EL (cell line): Measurements from ENCODE around the gene ZFAND2A.
"Not testable (repeated sequence)": the region's sequence is repeated elsewhere in the genome, so short reads cannot be mapped to it uniquely, and the experiment has no call there.

Source experiments
- DNase-seq: peaks from one replicate; pipeline ENCODE4 v3.0.0-alpha.2; 2016

Gene ZFAND2A

DNA sequence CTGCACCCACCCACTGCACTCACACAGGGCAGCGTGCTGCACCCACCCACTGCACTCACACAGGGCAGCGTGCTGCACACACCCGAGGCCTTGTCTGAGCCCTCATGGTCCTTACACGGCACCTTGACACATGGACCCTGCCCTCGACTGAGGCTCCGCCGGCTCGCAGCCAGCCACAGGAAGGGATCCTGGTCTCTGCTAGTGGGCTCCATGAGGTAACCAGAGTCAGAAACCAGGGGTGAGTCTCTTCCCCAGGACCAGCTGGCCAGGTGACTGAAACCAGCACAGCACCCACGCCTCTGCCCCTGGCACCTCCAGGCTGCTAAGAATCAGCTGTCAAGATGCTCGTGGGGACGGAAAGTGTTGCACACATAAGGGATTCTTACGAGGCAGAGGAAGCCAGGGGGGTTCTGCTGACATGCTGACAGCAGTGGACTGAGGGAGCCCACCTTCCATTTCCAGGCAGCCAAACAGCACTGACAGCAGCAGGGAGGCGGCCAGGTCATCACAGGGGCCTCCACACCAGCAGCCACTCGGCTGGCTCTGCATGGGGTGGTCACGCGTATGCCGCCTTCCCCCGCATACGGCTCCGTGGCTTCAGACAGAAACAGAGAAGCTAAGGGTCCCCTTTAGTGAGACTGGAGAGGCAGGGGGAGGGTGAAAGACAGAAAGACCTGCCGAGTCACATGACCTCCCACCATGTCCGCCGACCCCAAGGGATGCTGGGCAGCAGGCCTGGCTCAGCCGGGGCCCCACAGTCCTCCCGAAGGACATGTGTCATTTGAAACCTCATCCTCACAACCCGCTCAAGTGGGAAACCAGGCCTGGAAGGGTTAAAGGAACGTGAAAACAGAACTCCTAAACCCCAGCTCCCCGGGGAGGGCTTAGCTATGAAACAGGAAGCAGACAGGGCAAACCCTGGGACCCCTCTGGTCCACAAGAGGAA lies 37.8 kb downstream of the ZFAND2A start:
- DNase-seq: no peak

DNA sequence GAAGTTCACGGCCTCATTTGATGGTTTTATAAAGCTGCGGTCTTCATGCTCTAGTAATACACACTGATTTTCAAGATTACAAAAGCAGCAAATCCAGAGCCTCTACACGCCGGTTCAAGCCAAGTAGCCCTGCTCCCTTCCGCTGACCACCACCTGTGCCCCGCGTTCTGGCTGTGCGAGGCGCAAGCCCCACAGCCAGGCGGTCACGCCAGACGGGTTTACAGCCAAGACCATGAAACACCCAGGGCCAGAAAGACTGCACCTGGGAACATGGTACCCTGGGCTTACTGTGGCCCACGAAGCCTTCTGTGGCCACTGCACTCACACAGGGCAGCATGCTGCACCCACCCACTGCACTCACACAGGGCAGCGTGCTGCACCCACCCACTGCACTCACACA lies 38.5 kb downstream of the ZFAND2A start:
- DNase-seq: no peak

DNA sequence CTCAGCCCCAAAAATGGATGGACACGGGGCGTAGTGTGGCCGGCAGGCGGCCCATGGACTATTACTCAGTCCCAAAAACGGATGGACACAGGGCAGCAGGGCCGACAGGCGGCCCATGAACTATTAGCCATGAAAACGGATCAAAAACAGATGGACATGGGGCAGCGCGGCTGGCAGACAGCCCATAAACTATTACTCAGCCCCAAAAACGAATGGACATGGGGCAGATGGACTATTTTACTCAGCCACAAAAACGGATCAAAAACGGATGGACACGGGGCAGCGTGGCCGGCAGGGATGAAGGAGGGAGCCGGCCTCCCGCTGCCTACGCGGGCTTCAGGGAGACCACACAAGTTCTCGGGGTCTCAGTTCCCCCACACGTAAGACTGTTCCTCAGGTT lies 39.2 kb downstream of the ZFAND2A start:
- no peak for DNase-seq

DNA sequence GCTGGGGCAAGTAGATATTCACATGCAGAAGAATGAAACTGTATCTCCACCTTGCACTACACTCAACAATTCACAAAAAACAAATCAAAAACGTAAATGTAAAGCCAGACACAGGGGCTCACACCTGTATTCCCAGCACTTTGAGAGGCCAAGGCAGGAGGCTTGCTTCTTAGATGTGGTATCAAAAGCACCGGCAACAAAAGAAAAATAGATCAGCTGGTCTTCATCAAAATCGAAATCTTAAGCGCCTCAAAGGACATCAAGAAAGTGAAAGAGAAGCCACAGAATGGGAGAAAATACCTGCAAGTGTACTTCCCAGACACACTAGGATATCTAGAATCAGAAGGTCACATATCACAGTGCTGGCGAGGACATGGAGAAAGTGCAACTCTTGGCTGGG lies 40.8 kb downstream of the ZFAND2A start:
- no peak for DNase-seq

DNA sequence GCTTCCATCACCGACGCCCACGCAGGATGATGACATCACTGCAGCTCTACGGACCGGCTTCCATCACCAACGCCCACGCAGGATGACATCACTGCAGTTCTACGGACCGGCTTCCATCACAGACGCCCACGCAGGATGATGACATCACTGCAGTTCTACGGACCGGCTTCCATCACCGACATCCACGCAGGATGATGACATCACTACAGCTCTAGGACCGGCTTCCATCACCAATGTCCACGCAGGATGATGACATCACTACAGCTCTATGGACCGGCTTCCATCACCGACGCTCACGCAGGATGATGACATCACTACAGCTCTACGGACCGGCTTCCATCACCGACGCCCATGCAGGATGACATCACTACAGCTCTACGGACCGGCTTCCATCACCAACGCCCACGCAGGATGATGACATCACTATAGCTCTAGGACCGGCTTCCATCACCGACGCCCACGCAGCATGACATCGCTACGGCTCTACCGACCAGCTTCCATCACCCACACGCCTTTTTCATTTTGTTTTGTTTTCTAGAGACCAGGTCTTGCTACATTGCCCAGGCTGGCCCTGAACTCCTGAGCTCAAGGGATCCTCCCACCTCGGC lies 42.6 kb downstream of the ZFAND2A start:
- no peak for DNase-seq

DNA sequence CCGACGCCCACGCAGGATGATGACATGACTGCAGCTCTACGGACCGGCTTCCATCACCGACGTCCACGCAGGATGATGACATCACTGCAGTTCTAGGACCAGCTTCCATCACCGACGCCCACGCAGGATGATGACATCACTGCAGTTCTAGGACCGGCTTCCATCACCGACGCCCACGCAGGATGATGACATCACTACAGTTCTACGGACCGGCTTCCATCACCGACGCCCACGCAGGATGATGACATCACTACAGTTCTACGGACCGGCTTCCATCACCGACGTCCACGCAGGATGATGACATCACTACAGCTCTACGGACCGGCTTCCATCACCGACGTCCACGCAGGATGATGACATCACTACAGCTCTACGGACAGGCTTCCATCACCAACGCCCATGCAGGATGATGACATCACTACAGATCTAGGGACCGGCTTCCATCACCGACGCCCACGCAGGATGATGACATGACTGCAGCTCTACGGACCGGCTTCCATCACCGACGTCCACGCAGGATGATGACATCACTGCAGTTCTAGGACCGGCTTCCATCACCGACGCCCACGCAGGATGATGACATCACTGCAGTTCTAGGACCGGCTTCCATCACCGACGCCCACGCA lies 43.5 kb downstream of the ZFAND2A start:
- not testable (repeated sequence) for DNase-seq

DNA sequence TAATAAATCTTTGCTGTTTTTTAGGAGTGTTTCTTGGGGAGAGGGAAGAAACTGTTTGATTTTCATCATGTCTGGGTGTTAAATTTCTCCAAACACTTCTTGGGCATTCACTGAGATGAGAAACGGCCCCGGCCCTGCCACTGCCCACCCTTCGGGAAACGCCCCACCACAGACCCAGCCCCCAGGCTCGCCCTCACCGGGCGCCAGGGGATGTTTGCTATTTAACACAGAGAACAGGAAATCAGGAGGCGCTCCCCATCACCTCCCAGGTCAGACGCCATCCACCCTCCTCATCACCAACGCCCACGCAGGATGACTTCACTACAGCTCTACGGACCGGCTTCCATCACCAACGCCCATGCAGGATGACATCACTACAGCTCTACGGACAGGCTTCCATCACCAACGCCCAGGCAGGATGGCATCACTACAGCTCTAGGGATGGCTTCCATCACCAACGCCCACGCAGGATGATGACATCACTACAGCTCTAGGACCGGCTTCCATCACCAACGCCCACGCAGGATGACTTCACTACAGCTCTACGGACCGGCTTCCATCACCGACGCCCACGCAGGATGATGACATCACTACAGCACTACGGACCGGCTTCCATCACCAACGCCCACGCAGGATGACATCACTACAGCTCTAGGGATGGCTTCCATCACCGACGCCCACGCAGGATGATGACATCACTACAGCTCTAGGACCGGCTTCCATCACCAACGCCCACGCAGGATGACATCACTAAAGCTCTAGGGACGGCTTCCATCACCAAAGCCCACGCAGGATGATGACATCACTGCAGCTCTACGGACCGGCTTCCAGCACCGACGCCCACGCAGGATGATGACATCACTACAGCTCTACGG lies 44.6 kb downstream of the ZFAND2A start:
- not testable (repeated sequence) for DNase-seq

DNA sequence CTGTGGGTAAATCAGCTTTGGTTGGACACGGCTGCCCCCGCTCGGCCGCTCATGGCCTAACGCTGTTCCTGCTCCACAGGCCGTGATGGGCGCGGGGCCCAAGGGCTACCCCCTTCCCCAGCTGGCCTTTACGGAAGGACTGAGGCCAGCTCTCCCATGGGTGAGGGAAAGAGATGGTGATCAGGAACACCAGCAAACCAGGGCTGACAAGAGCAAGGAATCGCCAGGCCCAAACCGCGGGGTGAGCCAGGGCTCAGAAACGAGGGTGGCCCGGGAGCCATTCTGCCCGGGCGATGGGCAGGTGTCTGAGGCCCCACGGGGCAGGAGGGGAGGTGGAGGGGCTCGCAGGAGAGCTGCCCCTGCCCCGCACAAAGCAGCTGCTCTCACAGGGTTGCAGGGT lies 45.5 kb downstream of the ZFAND2A start:
- DNase-seq: no peak

DNA sequence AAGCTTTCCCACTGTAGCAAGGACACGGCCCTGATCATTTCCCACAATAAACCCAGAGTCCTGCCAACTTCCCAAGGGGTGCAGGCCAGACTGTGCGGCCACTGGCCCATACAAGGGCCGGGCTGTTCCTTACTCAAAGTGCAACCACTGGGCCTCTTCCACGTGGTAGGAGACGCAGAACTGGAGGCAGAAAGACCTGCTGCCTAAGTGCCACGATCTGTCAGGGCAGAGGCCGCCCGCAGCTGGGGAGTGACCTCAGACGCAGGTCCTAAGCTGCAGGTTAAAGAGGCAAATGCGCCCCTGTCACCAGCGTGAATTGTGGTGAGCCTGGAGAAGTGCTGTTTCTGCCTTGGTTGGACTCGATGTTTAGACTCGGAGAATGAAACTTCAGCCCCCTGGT lies 45.9 kb downstream of the ZFAND2A start:
- DNase-seq: no peak

DNA sequence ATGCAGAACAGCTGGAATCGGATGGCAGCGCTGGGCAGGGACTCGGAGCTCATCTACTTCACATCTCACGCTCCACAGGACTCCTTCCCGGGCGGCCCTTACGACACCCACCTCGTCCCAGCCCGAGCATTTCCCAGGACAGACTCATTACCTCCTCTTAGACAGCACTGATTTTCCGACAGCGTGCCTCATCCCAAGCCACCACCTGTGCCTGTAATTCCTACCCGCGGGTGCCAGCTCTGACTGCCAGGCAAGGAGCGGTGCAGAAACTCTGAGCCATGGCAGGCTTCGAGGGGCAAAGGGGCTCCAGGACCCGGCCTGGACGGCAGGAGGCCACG lies 46.5 kb downstream of the ZFAND2A start:
- DNase-seq: no peak

DNA sequence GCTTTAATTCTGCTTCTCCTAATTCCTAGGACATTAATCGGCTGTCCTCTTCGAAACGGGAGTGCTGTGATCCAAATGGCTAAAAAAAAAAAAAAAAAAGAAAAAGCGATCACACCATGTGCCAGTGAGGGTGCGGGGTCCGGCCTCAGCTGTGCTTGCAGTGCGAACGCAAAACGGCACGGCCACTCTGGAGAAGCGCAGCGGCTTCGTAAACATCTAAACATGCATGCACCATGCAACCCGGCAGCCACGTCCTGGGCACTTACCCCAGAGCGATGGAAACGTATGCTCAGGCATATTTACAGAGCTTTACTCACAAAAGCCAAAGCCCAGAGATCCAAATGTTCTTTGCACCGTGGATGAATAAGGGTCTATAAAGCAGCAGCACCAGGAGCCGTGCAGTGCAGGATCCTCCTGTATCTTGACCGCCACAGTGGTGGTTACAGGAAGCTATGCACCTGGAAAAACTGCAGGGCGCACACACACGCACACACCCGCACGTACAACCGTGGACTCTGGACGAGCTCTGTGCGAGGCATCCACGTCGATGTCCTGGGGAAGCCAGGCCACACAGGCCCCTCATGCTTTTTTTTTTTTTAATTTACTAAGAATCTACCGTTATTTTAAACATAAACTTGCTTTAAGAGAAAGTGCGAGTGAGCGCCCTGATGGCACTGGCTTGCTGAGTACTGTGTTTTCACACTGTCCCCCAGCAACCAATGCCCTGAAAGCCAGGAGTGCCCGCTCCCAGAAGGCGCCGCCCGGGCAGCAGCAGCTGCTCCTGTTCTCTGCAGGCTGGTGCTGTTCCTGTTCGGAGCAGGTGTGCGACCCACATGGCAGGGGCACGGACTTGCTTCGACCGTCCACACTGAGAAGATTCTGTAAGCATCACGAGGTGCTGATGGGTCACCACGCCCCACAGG lies 47.1 kb downstream of the ZFAND2A start:
- DNase-seq: no peak

DNA sequence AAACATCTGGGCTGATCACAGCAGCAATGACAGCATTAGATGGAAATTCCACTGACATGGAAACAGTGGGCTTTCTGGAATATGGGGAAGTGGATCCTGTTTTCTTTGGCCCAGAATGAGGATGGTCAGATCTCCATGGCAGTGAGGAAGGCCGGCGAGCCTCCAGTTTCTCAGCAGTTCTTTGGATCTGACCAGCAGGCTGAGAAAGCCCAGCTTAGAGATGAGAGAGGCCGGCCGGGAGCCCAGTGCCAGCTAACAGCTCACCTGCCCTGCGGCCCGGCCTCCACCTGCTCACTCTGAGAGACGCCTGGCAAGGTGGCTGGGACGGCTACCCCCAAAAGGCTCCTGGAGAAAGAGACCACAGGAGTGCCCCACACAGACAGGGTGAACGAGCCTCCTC lies 47.9 kb downstream of the ZFAND2A start:
- no peak for DNase-seq

DNA sequence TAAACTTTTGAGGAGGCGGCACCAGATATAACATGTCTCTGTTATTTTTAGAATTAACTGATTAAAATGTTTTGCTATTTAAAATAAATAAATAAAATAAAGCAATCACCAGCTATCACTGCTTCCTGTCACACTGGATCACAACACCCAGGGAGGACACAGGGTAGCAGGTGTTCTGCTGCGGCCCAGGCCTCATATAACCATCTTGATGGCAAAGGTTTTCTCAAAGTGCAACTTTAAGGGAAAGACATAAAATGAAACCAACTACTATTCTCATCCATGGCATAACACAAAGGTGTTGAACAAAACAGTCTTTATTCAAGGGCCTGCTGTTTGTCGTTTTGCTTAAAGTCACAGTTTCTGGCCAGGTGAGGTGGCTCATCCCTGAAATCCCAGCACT lies 48.8 kb downstream of the ZFAND2A start:
- no peak for DNase-seq

DNA sequence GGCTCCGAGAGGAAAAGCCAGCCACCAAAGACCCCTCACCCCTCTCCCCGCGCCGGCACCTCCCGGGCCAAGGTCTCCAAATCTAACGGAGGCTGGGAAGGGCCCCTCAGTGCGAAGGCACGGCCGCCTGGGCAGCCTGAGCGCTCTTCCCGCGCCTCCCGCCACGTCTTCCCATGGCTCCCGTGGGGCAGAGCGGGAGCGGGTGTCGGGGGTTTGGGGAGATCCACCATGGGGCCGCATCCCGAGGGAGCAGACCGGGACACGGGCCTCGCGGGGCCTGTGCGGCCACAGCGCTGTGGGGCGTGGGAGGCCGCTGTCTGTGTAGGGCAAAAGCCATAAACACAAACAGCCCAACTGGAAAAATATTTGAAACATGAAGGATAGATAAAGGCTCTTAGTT lies 49.6 kb downstream of the ZFAND2A start:
- no peak for DNase-seq

DNA sequence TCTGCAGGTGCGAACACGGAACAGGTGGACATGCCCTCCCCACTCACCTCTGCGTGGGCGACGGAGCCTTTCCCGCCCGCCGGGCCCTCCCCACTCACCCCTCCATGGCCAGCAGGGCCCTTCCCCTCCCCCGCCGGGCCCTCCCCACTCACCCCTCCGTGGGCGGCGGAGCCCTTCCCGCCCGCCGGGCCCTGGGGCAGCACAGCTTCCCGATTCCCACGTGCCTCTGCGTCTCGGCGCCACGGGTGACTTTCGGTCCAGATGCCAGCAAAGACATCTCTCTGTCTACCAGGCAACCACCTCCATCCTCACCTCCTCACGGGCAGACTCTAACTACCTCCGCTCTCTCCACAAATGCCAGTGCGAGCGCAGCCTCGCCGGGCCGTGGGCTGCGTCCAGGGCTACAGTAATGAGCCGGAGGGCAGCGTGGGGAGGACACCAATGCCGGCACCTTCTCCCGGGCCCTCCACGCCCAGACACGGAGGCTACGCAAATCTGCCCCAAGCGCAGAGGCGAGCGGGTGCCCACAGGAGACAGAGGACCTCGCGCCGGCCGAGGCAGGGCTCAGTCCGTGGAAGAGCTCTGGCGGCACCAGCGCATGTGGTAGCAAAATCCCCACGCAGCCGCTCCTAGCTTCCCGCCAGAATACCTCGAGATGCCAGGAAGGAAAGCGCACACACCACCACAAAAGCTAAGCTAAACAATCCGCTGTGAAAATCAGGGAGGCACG lies 50.2 kb downstream of the ZFAND2A start:
- DNase-seq: no peak

DNA sequence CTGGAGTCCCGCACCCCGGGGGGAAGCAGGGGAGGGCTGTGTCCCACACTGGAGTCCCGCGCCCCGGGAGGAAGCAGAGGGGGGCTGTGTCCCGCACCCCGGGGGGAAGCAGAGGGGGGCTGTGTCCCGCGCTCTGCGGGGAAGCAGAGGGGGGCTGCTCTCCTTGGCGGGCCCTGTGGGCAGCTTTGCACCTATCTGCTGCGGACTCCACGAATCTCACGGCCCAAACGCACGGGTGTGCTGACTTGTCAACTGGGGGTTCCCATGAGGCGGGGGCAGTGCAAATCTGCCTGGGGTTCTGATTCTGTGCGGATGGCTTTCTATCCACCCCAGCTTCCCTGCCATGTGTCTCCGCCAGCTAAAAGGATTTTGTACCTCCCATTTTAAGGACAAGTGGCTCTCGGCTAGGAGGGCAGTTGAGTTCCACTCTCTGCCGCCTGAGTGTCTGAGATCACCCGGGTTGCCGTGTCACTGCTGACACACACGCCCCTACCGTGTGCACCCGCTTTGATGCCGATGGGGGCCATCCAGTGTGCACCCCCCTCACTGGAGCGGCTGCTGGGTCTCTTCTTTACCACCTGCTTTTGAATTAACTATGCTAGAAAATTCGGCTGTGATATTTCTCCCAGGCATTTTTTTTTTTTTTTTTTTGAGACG lies 51.6 kb downstream of the ZFAND2A start:
- no peak for DNase-seq

DNA sequence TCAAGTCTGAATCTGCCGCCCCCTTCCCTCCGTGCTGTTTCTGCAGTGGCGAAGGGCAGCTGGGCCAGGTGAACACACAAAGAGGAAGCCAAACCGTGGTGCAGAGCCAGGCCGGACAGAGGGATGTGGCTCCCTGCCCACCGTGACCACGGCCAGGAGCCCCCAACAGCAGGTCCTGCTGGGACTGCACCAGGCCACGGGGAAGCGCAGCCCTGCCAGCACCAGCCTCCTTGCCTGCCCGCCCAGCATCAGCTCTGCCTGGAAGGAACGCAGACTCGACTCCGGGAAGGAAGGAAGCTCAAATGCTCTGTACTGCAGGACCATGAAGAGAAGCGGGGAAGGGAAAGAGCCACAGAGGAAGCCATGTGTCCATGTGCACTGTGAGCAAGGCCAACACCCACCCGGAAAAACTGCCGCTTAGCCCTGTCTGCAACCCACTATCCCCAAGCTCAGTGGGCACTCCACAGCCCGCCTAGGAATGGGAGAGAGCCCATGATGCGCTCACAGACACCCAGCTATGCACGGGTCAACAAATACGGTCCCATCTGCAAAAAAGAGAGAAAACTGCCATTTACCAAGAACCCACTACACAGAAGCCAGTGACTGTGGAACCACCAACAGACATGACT lies 53.1 kb downstream of the ZFAND2A start:
- DNase-seq: no peak

DNA sequence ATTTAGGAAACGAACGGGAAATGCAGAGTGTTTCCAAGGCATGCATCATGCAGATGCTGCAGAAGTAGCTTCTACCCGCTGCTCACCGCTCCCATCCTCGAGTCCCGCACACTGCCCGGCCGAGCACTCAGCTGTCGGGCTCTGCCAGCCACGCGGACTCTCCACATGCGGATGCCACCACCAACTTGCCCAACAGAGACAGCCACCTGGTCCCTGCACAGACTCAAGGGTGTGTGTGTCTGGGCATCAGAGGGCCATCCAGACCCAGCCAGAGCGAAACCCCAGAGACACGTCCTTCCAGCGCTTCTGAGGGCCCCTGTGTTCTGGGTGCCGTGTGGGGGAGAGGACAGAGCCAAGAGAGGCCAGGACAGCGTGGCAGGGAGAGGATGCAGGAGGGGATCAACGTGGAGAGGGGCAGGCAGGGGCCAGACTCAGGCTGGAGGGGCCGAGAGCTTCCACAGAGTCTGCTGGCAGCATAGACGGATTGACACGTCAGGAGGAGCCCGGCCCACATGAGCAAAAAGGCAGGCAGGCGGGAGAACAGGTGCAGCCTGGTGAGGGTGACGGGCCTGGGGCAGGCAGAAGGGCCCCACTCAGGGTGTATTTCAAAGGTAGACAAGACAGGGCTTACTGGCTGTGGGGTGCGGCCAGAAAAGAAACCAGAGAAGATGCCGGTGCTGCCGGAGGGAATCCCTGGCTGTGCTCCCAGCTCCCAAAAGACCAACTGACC lies 53.8 kb downstream of the ZFAND2A start:
- DNase-seq: no peak

DNA sequence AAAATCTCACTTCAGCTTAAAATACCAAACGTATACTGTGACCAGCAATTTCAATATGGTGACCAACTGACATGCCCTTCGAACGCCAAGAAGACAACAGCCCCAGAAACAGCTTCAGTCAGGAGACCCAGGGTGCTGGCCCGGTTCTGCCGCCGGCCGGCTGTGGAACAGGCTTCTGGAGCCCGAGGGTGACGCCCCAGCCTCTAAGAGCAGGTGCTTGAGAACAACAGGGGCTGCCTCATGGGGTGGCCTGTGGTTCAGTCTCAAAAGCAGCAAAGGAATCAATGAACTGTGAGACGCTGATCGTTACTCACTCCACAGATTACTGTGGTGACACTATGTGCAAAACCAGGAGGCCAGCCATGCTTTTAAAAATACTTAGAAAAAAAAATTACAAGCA lies 54.8 kb downstream of the ZFAND2A start:
- no peak for DNase-seq
